ENCODE data around the gene ITGA11.

Gene ITGA11

GRCh38 chr15:68449389-68449788, 17.4 kb upstream of the ITGA11 start:
- peaks cover 5 to 9% of the 10 kb centered on the region in 2 donors for H3K27me3 ChIP-seq (ENCODE audit: control insufficient read depth in 2 of 2, insufficient read depth in 2 of 2, low read length in 2 of 2)
- H3K9me3 ChIP-seq (ENCODE audit: control insufficient read depth in 2 of 2, low read length in 2 of 2) = no peaks in the 10 kb centered on the region
- H3K4me3 ChIP-seq (ENCODE audit: low read length in 2 of 2) = no peak overlapping the region
- H3K36me3 ChIP-seq (ENCODE audit: control insufficient read depth in 2 of 2, insufficient read depth in 2 of 2, low read length in 2 of 2) = no peaks in the 10 kb centered on the region
- H3K9ac ChIP-seq (ENCODE audit: low read depth in 1 of 2, low read length in 2 of 2) = no peak overlapping the region
- H3K27ac ChIP-seq (ENCODE audit: low read depth in 2 of 2, low read length in 2 of 2) = no peak overlapping the region
- no peaks in the 10 kb centered on the region for H3K4me1 ChIP-seq (ENCODE audit: control insufficient read depth in 2 of 2, insufficient read depth in 2 of 2, low read length in 2 of 2)

GRCh38 chr15:68447976-68448755, 16.2 kb upstream of the ITGA11 start:
- Histone ChIP-seq H3K4me1 (ENCODE audit: control insufficient read depth in 2 of 2, insufficient read depth in 2 of 2, low read length in 2 of 2) (no peaks in the 10 kb centered on the region), H3K36me3 (ENCODE audit: control insufficient read depth in 2 of 2, insufficient read depth in 2 of 2, low read length in 2 of 2) (no peaks in the 10 kb centered on the region), H3K4me3 (ENCODE audit: low read length in 2 of 2) (no peak overlapping the region), H3K27ac (ENCODE audit: low read depth in 2 of 2, low read length in 2 of 2) (no peak overlapping the region), H3K9ac (ENCODE audit: low read depth in 1 of 2, low read length in 2 of 2) (no peak overlapping the region), H3K9me3 (ENCODE audit: control insufficient read depth in 2 of 2, low read length in 2 of 2) (no peaks in the 10 kb centered on the region), H3K27me3 (ENCODE audit: control insufficient read depth in 2 of 2, insufficient read depth in 2 of 2, low read length in 2 of 2) (peaks cover 5 to 9% of the 10 kb centered on the region in 2 donors)

GRCh38 chr15:68447209-68447608, 15.2 kb upstream of the ITGA11 start:
- Histone ChIP-seq H3K4me3 (ENCODE audit: low read length in 2 of 2) (no peak overlapping the region), H3K36me3 (ENCODE audit: control insufficient read depth in 2 of 2, insufficient read depth in 2 of 2, low read length in 2 of 2) (no peaks in the 10 kb centered on the region), H3K9ac (ENCODE audit: low read depth in 1 of 2, low read length in 2 of 2) (no peak overlapping the region), H3K9me3 (ENCODE audit: control insufficient read depth in 2 of 2, low read length in 2 of 2) (no peaks in the 10 kb centered on the region), H3K27ac (ENCODE audit: low read depth in 2 of 2, low read length in 2 of 2) (no peak overlapping the region), H3K4me1 (ENCODE audit: control insufficient read depth in 2 of 2, insufficient read depth in 2 of 2, low read length in 2 of 2) (no peaks in the 10 kb centered on the region), H3K27me3 (ENCODE audit: control insufficient read depth in 2 of 2, insufficient read depth in 2 of 2, low read length in 2 of 2) (peaks cover 5 to 12% of the 10 kb centered on the region in 2 donors)

- H3K9ac ChIP-seq (ENCODE audit: low read depth in 1 of 2, low read length in 2 of 2) = no peak overlapping the region
Measured at GRCh38 chr15:68445351-68445750, 13.4 kb upstream of the ITGA11 start.

GRCh38 chr15:68444336-68444735, 12.4 kb upstream of the ITGA11 start:
- no peaks in the 10 kb centered on the region for H3K9me3 ChIP-seq (ENCODE audit: control insufficient read depth in 2 of 2, low read length in 2 of 2)
- no peak overlapping the region for H3K9ac ChIP-seq (ENCODE audit: low read depth in 1 of 2, low read length in 2 of 2)
- H3K36me3 ChIP-seq (ENCODE audit: control insufficient read depth in 2 of 2, insufficient read depth in 2 of 2, low read length in 2 of 2) = no peaks in the 10 kb centered on the region
- no peaks in the 10 kb centered on the region for H3K4me1 ChIP-seq (ENCODE audit: control insufficient read depth in 2 of 2, insufficient read depth in 2 of 2, low read length in 2 of 2)
- H3K4me3 ChIP-seq (ENCODE audit: low read length in 2 of 2) = no peak overlapping the region
- H3K27me3 ChIP-seq (ENCODE audit: control insufficient read depth in 2 of 2, insufficient read depth in 2 of 2, low read length in 2 of 2) = peaks cover 3 to 7% of the 10 kb centered on the region in 2 donors
- no peak overlapping the region for H3K27ac ChIP-seq (ENCODE audit: low read depth in 2 of 2, low read length in 2 of 2)

More at GRCh38 chr15:68445351-68445750, 13.4 kb upstream of the ITGA11 start:
- H3K4me3 ChIP-seq (ENCODE audit: low read length in 2 of 2) = no peak overlapping the region
- peaks cover 5 to 9% of the 10 kb centered on the region in 2 donors for H3K27me3 ChIP-seq (ENCODE audit: control insufficient read depth in 2 of 2, insufficient read depth in 2 of 2, low read length in 2 of 2)
- H3K36me3 ChIP-seq (ENCODE audit: control insufficient read depth in 2 of 2, insufficient read depth in 2 of 2, low read length in 2 of 2) = no peaks in the 10 kb centered on the region
- H3K27ac ChIP-seq (ENCODE audit: low read depth in 2 of 2, low read length in 2 of 2) = no peak overlapping the region
- no peaks in the 10 kb centered on the region for H3K9me3 ChIP-seq (ENCODE audit: control insufficient read depth in 2 of 2, low read length in 2 of 2)
- H3K4me1 ChIP-seq (ENCODE audit: control insufficient read depth in 2 of 2, insufficient read depth in 2 of 2, low read length in 2 of 2) = no peaks in the 10 kb centered on the region

- peaks cover 0 to 4% of the 10 kb centered on the region in 2 donors for H3K27me3 ChIP-seq (ENCODE audit: control insufficient read depth in 2 of 2, insufficient read depth in 2 of 2, low read length in 2 of 2)
- H3K4me1 ChIP-seq (ENCODE audit: control insufficient read depth in 2 of 2, insufficient read depth in 2 of 2, low read length in 2 of 2) = no peaks in the 10 kb centered on the region
- no peak overlapping the region for H3K27ac ChIP-seq (ENCODE audit: low read depth in 2 of 2, low read length in 2 of 2)
- no peaks in the 10 kb centered on the region for H3K9me3 ChIP-seq (ENCODE audit: control insufficient read depth in 2 of 2, low read length in 2 of 2)
- H3K36me3 ChIP-seq (ENCODE audit: control insufficient read depth in 2 of 2, insufficient read depth in 2 of 2, low read length in 2 of 2) = no peaks in the 10 kb centered on the region
- no peak overlapping the region for H3K4me3 ChIP-seq (ENCODE audit: low read length in 2 of 2)
- H3K9ac ChIP-seq (ENCODE audit: low read depth in 1 of 2, low read length in 2 of 2) = no peak overlapping the region
Measured at GRCh38 chr15:68442903-68443302, 10.9 kb upstream of the ITGA11 start.

- Histone ChIP-seq H3K4me3 (ENCODE audit: low read length in 2 of 2) (no peak overlapping the region), H3K4me1 (ENCODE audit: control insufficient read depth in 2 of 2, insufficient read depth in 2 of 2, low read length in 2 of 2) (no peaks in the 10 kb centered on the region), H3K9ac (ENCODE audit: low read depth in 1 of 2, low read length in 2 of 2) (no peak overlapping the region), H3K27me3 (ENCODE audit: control insufficient read depth in 2 of 2, insufficient read depth in 2 of 2, low read length in 2 of 2) (peaks cover 0 to 5% of the 10 kb centered on the region in 2 donors), H3K36me3 (ENCODE audit: control insufficient read depth in 2 of 2, insufficient read depth in 2 of 2, low read length in 2 of 2) (no peaks in the 10 kb centered on the region), H3K9me3 (ENCODE audit: control insufficient read depth in 2 of 2, low read length in 2 of 2) (no peaks in the 10 kb centered on the region), H3K27ac (ENCODE audit: low read depth in 2 of 2, low read length in 2 of 2) (no peak overlapping the region)
Measured at GRCh38 chr15:68442041-68442440, 10.1 kb upstream of the ITGA11 start.

GRCh38 chr15:68441045-68441743, 9.2 kb upstream of the ITGA11 start:
- Histone ChIP-seq H3K4me1 (ENCODE audit: control insufficient read depth in 2 of 2, insufficient read depth in 2 of 2, low read length in 2 of 2) (no peaks in the 10 kb centered on the region), H3K27ac (ENCODE audit: low read depth in 2 of 2, low read length in 2 of 2) (no peak overlapping the region), H3K4me3 (ENCODE audit: low read length in 2 of 2) (no peak overlapping the region), H3K9ac (ENCODE audit: low read depth in 1 of 2, low read length in 2 of 2) (no peak overlapping the region), H3K9me3 (ENCODE audit: control insufficient read depth in 2 of 2, low read length in 2 of 2) (no peaks in the 10 kb centered on the region), H3K36me3 (ENCODE audit: control insufficient read depth in 2 of 2, insufficient read depth in 2 of 2, low read length in 2 of 2) (no peaks in the 10 kb centered on the region), H3K27me3 (ENCODE audit: control insufficient read depth in 2 of 2, insufficient read depth in 2 of 2, low read length in 2 of 2) (peaks cover 0 to 5% of the 10 kb centered on the region in 2 donors)

GRCh38 chr15:68440136-68440535, 8.2 kb upstream of the ITGA11 start:
- Histone ChIP-seq H3K36me3 (ENCODE audit: control insufficient read depth in 2 of 2, insufficient read depth in 2 of 2, low read length in 2 of 2) (no peaks in the 10 kb centered on the region), H3K4me3 (ENCODE audit: low read length in 2 of 2) (no peak overlapping the region), H3K9me3 (ENCODE audit: control insufficient read depth in 2 of 2, low read length in 2 of 2) (no peaks in the 10 kb centered on the region), H3K27ac (ENCODE audit: low read depth in 2 of 2, low read length in 2 of 2) (peak overlapping the region in 1 of 2 donors; percentile 25), H3K27me3 (ENCODE audit: control insufficient read depth in 2 of 2, insufficient read depth in 2 of 2, low read length in 2 of 2) (peaks cover 0 to 5% of the 10 kb centered on the region in 2 donors), H3K9ac (ENCODE audit: low read depth in 1 of 2, low read length in 2 of 2) (no peak overlapping the region), H3K4me1 (ENCODE audit: control insufficient read depth in 2 of 2, insufficient read depth in 2 of 2, low read length in 2 of 2) (no peaks in the 10 kb centered on the region)

GRCh38 chr15:68439506-68439905, 7.5 kb upstream of the ITGA11 start:
- H3K4me3 ChIP-seq (ENCODE audit: low read length in 2 of 2) = no peak overlapping the region
- H3K27ac ChIP-seq (ENCODE audit: low read depth in 2 of 2, low read length in 2 of 2) = no peak overlapping the region
- H3K27me3 ChIP-seq (ENCODE audit: control insufficient read depth in 2 of 2, insufficient read depth in 2 of 2, low read length in 2 of 2) = peaks cover 0 to 9% of the 10 kb centered on the region in 2 donors
- no peaks in the 10 kb centered on the region for H3K9me3 ChIP-seq (ENCODE audit: control insufficient read depth in 2 of 2, low read length in 2 of 2)
- no peaks in the 10 kb centered on the region for H3K4me1 ChIP-seq (ENCODE audit: control insufficient read depth in 2 of 2, insufficient read depth in 2 of 2, low read length in 2 of 2)
- H3K9ac ChIP-seq (ENCODE audit: low read depth in 1 of 2, low read length in 2 of 2) = no peak overlapping the region
- H3K36me3 ChIP-seq (ENCODE audit: control insufficient read depth in 2 of 2, insufficient read depth in 2 of 2, low read length in 2 of 2) = no peaks in the 10 kb centered on the region

All from mucosa of rectum (tissue), 2 donors.